ENCODE measurements around the gene SLCO4A1. TPM values are rescaled to one million over a fixed set of nuclear protein-coding genes. Genes with fewer than 3 reads are reported as not detected.

The SLCO4A1 gene
- total RNA-seq, 1 donor from 2014 or later, result 1.2 TPM

DNA sequence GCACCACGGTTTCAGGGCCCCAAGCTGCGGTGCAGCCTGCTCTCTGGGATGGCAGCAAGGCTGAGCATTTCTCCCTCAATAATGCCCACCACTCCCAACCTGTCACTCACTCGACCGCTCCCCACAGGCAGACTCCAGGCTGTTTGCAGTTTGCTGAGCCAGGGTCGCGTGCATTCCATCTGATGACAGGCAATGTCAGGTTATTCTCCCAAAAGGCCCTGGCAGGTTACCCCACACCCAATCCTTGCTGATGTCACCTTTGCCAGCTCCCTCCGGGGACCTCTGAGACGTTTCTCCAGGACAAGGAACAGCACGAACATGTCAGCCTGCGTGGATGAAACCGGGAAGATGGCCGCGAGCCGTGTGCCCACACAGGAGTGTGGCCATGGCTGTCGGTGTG is 7.1 kb upstream of the SLCO4A1 start:
- TF ChIP-seq, protein P1, sequence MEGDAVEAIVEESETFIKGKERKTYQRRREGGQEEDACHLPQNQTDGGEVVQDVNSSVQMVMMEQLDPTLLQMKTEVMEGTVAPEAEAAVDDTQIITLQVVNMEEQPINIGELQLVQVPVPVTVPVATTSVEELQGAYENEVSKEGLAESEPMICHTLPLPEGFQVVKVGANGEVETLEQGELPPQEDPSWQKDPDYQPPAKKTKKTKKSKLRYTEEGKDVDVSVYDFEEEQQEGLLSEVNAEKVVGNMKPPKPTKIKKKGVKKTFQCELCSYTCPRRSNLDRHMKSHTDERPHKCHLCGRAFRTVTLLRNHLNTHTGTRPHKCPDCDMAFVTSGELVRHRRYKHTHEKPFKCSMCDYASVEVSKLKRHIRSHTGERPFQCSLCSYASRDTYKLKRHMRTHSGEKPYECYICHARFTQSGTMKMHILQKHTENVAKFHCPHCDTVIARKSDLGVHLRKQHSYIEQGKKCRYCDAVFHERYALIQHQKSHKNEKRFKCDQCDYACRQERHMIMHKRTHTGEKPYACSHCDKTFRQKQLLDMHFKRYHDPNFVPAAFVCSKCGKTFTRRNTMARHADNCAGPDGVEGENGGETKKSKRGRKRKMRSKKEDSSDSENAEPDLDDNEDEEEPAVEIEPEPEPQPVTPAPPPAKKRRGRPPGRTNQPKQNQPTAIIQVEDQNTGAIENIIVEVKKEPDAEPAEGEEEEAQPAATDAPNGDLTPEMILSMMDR (IDR thresholded peaks at IDR 0.05), result no peak
- Mint-ChIP-seq H3K4me3 (ENCODE audit: unreplicated experiment) (no peak overlapping the region), H3K27me3 (ENCODE audit: unreplicated experiment) (peaks cover 61% of the 10 kb centered on the region)

DNA sequence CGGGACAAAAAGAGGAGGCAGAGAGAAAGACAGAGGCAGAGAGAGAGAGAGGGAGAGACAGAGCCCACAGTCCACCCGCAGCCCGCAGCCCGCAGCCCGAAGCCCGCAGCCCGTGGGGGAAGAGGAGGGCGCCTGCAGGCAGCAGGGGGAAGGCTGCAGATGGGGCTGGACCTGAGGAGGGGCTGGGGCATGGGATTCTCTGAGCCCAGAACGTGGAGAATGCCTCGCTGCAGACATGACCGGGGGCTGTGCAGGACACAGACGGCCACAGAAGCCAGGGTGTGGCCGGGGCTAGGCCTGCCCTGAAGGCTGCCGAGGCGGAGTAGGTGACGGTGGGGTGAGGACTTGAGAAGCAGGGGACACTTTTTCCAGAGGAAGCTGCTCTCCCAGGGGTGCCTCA is 6.5 kb upstream of the SLCO4A1 start:
- no peak for DNase-seq (ENCODE audit: extremely low spot score, unreplicated experiment)

More for the DNA sequence above, 7.1 kb upstream of the SLCO4A1 start:
- DNase-seq (ENCODE audit: extremely low spot score, unreplicated experiment), result no peak
- Mint-ChIP-seq H3K9me3 (ENCODE audit: unreplicated experiment) (no peaks in the 10 kb centered on the region), H3K27ac (ENCODE audit: unreplicated experiment) (no peak overlapping the region), H3K36me3 (ENCODE audit: unreplicated experiment) (no peaks in the 10 kb centered on the region), H3K4me1 (ENCODE audit: unreplicated experiment) (no peaks in the 10 kb centered on the region)

DNA sequence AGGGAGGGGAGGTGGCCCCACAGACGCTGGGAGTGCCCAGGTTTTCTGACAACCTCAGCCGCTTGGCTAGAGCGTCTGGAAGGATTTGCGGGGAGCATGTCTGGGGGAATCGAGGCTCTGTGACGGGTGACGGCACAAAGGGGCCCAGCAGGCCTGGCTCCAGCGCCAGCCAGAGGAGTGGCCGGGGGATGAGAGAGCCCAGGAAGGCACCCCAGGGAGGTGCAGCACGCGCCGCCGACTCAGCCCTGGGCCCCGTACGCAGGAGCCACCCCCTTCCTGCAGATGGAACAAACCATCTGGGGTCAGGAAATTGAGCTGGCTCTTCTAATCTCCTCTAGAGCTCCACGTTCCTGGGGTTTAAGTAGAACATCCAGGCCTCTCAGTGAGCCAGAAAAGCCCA is 5.9 kb upstream of the SLCO4A1 start:
- Mint-ChIP-seq H3K27ac (ENCODE audit: unreplicated experiment) (no peak overlapping the region), H3K27me3 (ENCODE audit: unreplicated experiment) (peaks cover 71% of the 10 kb centered on the region), H3K9me3 (ENCODE audit: unreplicated experiment) (no peaks in the 10 kb centered on the region), H3K4me1 (ENCODE audit: unreplicated experiment) (no peaks in the 10 kb centered on the region), H3K4me3 (ENCODE audit: unreplicated experiment) (no peak overlapping the region), H3K36me3 (ENCODE audit: unreplicated experiment) (no peaks in the 10 kb centered on the region)
- no peak for DNase-seq (ENCODE audit: extremely low spot score, unreplicated experiment)
- TF ChIP-seq, protein P1 (IDR thresholded peaks at IDR 0.05), result no peak

More for the DNA sequence above, 6.5 kb upstream of the SLCO4A1 start:
- no peak overlapping the region for H3K27ac Mint-ChIP-seq (ENCODE audit: unreplicated experiment)
- peaks cover 66% of the 10 kb centered on the region for H3K27me3 Mint-ChIP-seq (ENCODE audit: unreplicated experiment)
- no peaks in the 10 kb centered on the region for H3K4me1 Mint-ChIP-seq (ENCODE audit: unreplicated experiment)
- H3K4me3 Mint-ChIP-seq (ENCODE audit: unreplicated experiment), result no peak overlapping the region
- TF ChIP-seq, protein P1 (IDR thresholded peaks at IDR 0.05), result no peak
- no peaks in the 10 kb centered on the region for H3K36me3 Mint-ChIP-seq (ENCODE audit: unreplicated experiment)
- H3K9me3 Mint-ChIP-seq (ENCODE audit: unreplicated experiment), result no peaks in the 10 kb centered on the region

DNA sequence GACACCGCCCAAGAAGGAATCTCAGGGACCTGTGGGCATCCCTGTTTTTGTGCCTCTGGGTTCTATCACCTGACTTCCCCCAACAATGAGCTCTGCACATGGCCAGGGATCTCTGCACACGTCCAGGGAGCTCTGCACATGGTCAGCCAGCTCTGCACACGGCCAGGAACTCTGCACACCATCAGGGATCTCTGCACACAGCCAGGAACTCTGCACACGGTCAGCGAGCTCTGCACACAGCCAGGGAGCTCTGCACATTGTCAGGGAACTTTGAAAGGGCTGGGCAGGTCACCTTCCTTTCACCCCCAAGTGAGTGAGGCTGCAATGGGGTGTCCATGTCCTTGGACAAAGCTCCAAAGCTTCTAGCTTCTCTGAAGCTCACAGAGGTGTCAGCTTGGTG is 5.2 kb upstream of the SLCO4A1 start:
- no peaks in the 10 kb centered on the region for H3K9me3 Mint-ChIP-seq (ENCODE audit: unreplicated experiment)
- no peaks in the 10 kb centered on the region for H3K36me3 Mint-ChIP-seq (ENCODE audit: unreplicated experiment)
- TF ChIP-seq, protein P1 (IDR thresholded peaks at IDR 0.05), result no peak
- no peak for DNase-seq (ENCODE audit: extremely low spot score, unreplicated experiment)
- no peak overlapping the region for H3K27ac Mint-ChIP-seq (ENCODE audit: unreplicated experiment)
- H3K27me3 Mint-ChIP-seq (ENCODE audit: unreplicated experiment), result peaks cover 69% of the 10 kb centered on the region
- H3K4me1 Mint-ChIP-seq (ENCODE audit: unreplicated experiment), result peaks cover 2% of the 10 kb centered on the region
- H3K4me3 Mint-ChIP-seq (ENCODE audit: unreplicated experiment), result no peak overlapping the region

DNA sequence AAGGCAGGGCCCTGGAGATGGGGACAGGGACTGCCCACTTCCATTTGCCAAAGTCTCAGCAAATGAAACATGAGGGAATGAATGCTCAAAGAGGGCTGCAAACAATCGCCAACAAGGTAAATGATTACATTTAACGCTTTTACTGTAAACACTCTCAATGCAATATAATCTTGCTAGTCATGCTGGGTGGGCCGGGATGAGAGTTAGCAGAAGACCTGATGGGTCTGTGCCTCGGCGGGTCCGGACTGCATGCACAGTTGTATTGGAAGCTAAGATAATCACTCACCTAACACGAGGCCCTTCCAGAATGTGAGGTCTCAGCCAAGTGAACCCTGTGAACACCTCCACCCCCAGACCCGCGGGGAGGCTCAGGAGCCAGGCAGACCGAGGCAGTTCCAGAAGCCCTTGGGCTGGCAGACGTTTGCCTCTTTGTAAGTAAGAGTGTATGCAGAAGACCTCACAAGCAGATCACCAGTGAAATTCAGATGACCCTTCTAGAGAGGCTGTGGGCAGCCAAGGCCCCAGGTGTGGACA is 4.7 kb upstream of the SLCO4A1 start:
- no peak for DNase-seq (ENCODE audit: extremely low spot score, unreplicated experiment)
- TF ChIP-seq, protein P1 (IDR thresholded peaks at IDR 0.05), result no peak

More for the DNA sequence above, 4.7 kb upstream of the SLCO4A1 start:
- H3K27me3 Mint-ChIP-seq (ENCODE audit: unreplicated experiment), result peaks cover 65% of the 10 kb centered on the region
- H3K4me1 Mint-ChIP-seq (ENCODE audit: unreplicated experiment), result peaks cover 2% of the 10 kb centered on the region
- H3K27ac Mint-ChIP-seq (ENCODE audit: unreplicated experiment), result no peak overlapping the region
- no peak overlapping the region for H3K4me3 Mint-ChIP-seq (ENCODE audit: unreplicated experiment)
- H3K9me3 Mint-ChIP-seq (ENCODE audit: unreplicated experiment), result no peaks in the 10 kb centered on the region
- no peaks in the 10 kb centered on the region for H3K36me3 Mint-ChIP-seq (ENCODE audit: unreplicated experiment)
